H7 (cell line): ENCODE data around the gene RPTOR. TPM values are rescaled to one million over a fixed set of nuclear protein-coding genes. Genes with fewer than 3 reads are reported as not detected.
A peak's percentile ranks its signal among the peaks of the same experiment; 100 is the strongest.

ENCODE experiments used
- DNase-seq: peaks from one replicate; pipeline ENCODE4 v3.0.0; 2012
- H3K27me3 ChIP-seq: 2 replicates; pipeline ENCODE4 v1.6.0; 2011; ENCODE audit warnings: mild to moderate bottlenecking, low read length; ENCODE audit not compliant: control insufficient read depth, insufficient read depth
- H3K36me3 ChIP-seq: replicated peaks from 2 replicates; pipeline ENCODE4 v1.5.1; 2011; ENCODE audit warnings: low read length; ENCODE audit not compliant: control insufficient read depth, insufficient read depth
- H3K4me3 ChIP-seq: 2 replicates; pipeline ENCODE4 v1.5.1; 2011; ENCODE audit warnings: low read depth, mild to moderate bottlenecking, control low read depth, low read length, moderate library complexity; ENCODE audit not compliant: insufficient read depth
- total RNA-seq: library from RNA; depleted of rRNA; stranded (reverse); fragments of >200 nt; shearing (Covaris generic); gene quantifications from 2 replicates; pipeline ENCODE4 v1.2.3, GENCODE V29; 2014

Gene RPTOR
- total RNA-seq, 1 experiment from 2014 or later = 20.9 TPM

DNA sequence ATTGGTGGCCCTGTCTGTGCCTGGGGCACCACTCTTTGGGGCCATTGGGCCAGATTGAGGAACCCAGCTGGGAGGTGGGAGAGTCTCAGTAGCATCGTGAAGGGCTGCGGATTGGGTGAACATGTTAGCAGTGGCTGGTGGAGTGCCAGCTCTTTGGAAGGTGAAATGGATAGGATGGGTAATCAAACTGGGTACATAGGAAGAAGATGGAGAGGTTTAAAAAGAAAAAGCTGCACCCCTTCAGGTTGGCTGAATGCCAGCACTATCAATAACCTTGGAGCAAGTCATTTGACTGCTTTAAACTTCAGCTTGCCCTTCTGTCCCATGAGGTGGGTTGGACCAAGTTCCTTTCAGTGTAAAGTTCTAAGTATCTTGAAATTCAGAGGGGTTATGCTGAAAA lies 95.0 kb downstream of the RPTOR start:
- Histone ChIP-seq H3K36me3 (no peaks in the 10 kb centered on the region), H3K27me3 (no peaks in the 10 kb centered on the region), H3K4me3 (no peak overlapping the region)
- no peak for DNase-seq

DNA sequence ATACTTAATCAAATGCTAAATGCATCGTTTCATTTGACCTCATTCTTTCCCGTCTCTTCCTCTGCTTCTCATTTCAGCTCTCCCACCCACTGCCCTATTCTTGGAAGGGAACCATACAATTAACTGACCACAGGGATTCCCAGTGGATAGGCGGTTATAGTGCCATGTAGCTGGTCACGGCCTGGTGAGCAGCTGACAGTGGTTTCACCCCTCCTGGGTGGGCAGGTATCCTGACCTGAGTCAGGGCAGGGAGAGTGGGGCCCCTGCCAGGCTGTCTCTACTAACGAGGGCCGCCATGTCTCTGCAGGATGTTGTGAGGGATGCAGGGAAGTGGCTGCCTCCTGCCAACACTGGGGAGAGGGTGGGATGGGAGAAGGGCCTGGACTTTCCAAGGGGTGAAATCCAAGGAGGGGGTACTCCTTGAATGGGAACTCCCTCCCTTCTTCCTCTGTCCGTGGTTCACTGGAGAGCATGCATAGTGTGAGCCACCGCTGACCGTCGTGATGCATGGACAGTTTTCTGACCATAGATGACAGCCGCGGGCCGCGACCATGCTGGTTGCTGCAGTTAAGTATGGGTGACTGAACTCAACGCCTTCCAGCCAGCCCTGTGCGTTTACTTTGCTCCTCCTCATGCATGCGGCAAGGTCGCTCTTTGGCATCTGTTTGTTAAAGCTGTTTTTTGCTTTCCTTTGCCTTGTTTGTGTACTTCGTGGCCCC lies 95.9 kb downstream of the RPTOR start:
- H3K27me3 ChIP-seq = no peaks in the 10 kb centered on the region
- H3K36me3 ChIP-seq = no peaks in the 10 kb centered on the region
- no peak overlapping the region for H3K4me3 ChIP-seq
- no peak for DNase-seq

DNA sequence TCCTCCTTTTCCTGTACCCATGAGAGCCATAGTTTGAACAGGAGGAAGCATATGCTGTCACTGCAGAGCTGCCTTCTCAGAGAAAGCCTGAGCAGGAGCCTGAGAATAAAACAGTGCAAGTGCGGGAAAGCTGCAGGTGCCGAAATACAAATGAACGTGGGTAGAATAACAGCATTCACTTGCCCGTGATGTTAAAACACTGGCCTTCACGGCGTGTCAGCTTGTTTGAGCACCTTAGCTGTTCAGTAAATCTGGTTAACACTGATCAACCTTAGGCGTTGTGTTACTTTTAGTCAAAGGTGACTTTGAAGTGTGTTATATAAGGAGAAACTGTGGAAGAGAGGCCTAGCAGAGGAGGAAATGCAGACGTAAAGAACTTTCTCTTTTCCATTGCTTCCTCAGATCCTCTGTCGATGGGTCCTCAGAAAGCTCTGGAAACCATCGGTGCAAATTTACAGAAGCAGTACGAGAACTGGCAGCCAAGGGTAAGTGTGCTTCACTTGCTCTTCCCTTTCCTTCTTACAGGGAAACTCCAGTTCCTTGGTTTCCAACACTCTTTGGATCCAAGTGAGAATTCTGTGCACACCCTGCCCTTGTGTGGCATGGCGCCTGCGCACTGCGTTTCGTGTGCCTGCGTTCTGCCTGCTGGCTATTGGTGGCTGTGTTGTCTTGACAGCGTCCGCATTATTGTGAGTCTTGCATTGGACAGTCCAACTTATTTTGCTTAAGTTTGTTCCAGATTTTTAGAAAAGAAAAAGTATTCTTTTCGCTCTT lies 98.9 kb downstream of the RPTOR start:
- DNase-seq = no peak
- H3K36me3 ChIP-seq = no peaks in the 10 kb centered on the region
- no peak overlapping the region for H3K4me3 ChIP-seq
- H3K27me3 ChIP-seq = no peaks in the 10 kb centered on the region

DNA sequence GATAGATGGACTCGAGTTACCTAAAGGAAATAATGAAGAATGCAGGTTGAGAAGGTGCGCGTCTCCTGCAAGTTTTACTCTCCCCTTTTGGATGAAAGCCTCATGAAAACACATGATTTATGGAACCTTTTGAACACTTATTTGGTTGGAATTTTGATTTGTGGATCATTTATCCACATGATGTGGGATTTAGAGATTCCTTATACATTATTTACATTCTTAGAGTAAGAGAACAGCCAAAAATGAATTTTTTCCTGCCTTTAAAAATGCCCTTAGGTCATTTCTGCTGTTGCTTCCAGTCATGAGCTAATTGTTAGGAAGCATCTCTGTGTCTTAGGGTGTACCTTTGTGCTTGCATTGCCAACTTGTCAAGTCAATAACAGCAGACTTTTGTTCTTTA lies 99.9 kb downstream of the RPTOR start:
- no peaks in the 10 kb centered on the region for H3K27me3 ChIP-seq
- no peaks in the 10 kb centered on the region for H3K36me3 ChIP-seq
- no peak overlapping the region for H3K4me3 ChIP-seq
- no peak for DNase-seq

DNA sequence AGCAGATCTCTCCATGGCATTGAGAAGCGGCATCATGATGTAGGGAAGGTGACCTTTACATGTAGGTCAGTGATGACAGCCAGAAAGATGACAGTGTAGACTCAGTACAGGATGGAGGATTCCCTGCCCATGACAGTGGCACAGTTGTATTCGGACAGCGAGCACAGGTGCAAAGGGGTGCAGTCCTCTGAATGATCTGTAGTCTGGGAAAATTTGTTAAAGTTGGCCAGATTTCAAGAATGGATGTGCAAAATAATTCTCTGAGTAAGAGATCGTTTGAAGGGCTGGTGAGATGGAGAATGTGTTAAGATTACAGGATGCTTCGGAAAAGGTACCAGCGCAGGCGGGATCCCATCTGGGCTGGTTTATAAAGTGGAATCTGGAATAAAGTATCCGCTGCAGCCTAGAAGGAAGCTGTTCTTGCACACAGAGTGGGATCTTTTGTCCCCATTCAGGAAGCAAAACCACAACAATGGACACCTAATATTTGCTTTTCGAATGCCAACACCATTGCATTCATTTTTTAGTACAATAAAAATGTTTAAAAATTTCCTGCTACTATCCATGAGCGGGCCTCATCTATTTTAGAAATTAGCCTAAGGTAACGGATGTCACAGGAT lies 101.2 kb downstream of the RPTOR start:
- no peaks in the 10 kb centered on the region for H3K27me3 ChIP-seq
- H3K36me3 ChIP-seq = no peaks in the 10 kb centered on the region
- no peak overlapping the region for H3K4me3 ChIP-seq
- DNase-seq = no peak

DNA sequence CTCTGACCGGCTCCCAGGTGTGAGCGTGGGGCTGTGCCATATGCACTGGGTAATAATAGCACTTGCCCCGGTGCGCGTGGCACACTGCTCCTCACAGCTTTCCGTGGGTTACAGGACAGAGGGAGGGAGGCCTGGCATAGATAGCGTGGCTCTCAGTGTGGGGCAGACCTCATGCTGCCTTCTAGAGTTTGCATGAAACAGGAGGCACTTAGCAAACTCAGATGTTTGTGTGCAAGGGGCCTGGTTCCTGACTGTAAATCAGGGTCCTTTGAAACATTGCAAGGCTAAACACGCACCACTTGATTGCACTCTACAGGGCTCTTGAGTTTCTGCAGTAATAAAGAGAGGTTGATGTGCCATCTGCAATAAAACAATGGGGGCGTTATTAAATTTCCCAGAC lies 101.7 kb downstream of the RPTOR start:
- H3K27me3 ChIP-seq = no peaks in the 10 kb centered on the region
- no peak overlapping the region for H3K4me3 ChIP-seq
- no peaks in the 10 kb centered on the region for H3K36me3 ChIP-seq
- DNase-seq = no peak

DNA sequence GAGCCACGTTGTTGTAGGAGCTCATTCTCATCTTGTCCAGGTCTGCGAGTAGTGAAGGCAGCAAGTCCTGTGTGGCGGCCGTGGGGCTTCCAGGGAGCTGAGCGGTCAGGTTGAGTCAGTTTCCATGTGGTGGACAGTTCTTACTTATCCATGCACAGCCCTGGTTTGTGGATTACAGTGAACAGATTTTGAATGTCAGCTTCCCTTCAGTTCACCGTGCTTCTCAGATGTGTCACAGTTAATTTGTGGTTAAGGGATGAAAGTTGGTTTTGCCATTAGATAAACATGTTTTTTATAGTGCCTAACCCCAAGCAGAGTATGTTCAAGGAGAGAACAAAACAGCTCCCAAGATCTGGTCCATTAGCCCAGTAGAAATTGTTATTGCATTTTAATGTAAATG lies 103.1 kb downstream of the RPTOR start:
- no peak for DNase-seq
- no peaks in the 10 kb centered on the region for H3K36me3 ChIP-seq
- H3K4me3 ChIP-seq = no peak overlapping the region
- no peaks in the 10 kb centered on the region for H3K27me3 ChIP-seq

DNA sequence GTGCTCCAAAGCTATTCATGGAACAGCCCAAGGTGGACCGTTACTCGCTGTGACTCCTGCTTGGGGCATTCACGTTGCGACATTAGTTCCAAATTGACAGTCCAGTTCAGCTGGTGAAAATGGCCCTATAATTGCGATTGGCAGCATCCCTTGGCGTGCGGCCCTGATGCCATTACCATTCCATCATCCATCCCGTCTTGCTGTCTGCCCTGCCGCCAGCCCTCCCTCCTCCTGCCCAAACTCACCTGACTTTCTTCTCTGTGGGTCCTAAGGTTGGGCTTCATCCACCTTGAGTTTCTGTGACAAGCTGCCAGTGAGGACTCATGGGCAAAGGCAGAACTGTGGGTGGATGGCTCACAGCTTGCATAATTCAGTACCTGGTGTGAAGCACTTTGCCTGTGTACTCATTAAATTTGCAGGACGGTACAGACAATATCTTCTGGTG lies 104.6 kb downstream of the RPTOR start:
- no peak overlapping the region for H3K4me3 ChIP-seq
- no peaks in the 10 kb centered on the region for H3K27me3 ChIP-seq
- DNase-seq = no peak
- no peaks in the 10 kb centered on the region for H3K36me3 ChIP-seq

DNA sequence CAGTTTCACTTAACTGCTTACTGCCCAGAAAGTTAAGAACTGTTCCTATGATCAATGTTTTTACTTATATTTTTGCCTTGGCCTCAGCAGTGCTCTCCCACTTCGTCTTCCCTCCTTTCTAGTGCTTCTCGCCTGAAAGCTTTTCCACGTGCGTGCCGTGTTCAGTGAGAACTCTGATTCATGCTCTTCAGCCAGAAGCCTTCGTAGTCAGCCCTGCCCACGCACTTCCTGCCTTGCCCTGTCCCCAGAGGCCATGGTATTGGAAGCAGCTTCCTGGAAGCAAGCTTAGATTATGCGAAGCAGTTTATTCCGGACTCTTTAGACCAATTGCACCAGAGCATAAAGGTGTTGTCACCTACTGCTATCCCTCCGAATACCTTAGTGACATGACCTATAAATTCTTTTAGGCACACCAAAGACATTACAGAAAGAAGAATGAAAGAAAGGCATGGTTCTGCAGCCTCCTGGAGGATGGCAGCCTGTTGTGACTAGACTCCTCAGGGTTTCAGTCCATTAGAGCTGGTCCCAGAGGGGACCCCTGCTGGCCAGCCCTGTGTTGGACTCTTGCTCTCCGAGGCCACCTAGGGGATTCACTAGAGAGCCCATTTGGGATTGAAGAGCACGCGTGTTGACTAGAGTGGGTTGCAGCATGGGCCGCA lies 105.2 kb downstream of the RPTOR start:
- H3K27me3 ChIP-seq = no peaks in the 10 kb centered on the region
- DNase-seq = peak; percentile 77
- H3K36me3 ChIP-seq = no peaks in the 10 kb centered on the region
- H3K4me3 ChIP-seq = no peak overlapping the region

DNA sequence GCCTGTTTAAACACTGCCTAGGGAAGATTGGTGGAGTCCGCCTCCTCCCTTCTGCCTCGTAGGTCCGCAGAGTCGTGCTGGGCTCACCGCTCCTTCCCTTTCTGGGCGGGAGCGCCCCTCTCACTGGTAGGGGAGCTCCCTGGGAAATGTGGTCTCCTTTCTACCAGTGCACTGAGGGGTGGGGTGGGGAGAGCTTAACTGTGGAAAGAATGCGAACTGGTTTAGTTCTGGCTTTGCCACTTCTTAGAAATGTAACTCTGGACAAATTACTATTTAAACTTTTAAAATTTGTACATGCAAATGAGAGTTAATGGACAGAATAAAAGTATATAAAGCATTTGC lies 105.7 kb downstream of the RPTOR start:
- no peak for DNase-seq
- Histone ChIP-seq H3K36me3 (no peaks in the 10 kb centered on the region), H3K4me3 (no peak overlapping the region), H3K27me3 (no peaks in the 10 kb centered on the region)

DNA sequence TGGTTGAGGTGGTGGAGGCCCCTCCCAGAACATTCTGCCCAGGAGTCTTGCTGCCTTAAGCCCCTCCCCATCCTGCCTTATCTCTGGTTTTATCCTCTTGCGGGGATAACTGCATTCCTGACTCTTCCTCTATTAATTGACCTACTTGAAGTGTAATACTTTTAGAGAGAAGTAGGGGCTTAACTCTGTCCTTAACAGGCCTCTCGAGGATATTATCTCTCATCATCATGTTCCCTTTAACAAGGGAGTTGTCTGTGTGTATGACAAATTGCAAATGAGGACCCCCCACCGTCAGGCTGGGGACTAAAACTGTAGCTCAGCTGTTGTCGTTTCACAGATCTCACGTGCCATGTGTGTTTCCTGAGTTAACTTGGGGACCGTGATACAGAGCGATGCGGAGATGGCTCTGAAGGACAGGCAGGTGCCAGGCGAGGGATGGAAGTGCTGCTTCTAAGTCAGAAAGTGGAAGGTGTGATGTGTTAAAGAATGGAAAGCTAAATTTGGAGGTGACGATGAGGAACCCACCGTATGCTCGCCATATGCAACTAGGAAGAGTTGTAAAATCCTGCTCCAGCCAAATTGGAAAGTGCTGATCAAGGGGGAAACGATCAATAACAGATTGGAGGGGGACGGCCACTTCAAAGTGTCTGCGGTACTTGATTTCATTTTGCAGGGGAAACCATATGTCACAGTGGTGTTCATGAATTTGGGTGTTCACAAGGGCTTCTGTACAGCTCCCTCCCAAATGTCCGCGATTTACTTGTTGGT lies 106.3 kb downstream of the RPTOR start:
- Histone ChIP-seq H3K36me3 (no peaks in the 10 kb centered on the region), H3K4me3 (no peak overlapping the region), H3K27me3 (no peaks in the 10 kb centered on the region)
- no peak for DNase-seq

DNA sequence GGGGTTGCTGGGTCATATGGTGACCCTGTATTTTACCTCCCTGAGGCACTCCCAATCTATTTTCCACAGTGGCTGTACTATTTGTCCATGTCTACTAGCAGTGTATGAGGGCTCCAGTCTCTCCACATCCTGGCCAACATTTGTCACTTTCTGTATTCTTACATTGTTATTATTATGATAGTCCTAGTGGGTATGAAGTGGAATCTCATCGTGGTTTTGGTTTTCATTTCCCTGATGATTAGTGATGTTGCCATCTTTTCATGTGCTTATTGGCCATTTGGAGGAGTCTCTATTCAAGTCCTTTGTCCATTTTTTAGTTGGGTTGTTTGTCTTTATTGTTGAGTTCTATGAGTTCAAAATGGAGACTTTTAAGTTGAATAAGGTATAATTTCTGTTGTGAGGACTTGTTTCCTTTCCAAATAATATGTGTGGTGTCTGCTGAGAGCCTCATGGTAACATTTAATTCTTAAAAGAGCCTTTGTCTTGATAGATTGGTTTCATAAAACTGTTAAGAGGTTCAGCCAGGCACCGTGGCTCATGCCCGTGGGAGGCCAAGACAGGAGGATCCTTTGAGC lies 108.2 kb downstream of the RPTOR start:
- Histone ChIP-seq H3K36me3 (no peaks in the 10 kb centered on the region), H3K4me3 (no peak overlapping the region), H3K27me3 (no peaks in the 10 kb centered on the region)
- DNase-seq = no peak

DNA sequence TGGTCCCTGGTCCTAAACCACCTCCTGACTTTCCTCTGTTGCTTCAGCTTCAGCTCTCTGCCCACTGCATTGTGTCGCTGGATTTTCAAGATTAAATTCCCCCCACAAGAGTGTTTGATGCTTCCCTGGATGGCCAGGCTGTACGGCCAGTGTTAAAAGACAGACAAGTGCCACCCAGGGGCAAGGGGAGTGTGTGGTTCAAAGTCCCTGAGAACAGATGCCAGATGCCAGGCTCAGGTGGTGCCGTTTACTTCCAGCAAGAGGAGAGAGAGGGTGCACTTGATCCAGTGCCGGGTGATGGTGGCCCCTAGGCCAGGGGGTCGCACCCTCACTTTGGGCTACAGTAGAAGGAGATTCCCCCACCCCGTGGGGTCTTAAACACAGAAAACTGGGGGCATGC lies 109.2 kb downstream of the RPTOR start:
- Histone ChIP-seq H3K36me3 (no peaks in the 10 kb centered on the region), H3K27me3 (no peaks in the 10 kb centered on the region), H3K4me3 (no peak overlapping the region)
- no peak for DNase-seq

DNA sequence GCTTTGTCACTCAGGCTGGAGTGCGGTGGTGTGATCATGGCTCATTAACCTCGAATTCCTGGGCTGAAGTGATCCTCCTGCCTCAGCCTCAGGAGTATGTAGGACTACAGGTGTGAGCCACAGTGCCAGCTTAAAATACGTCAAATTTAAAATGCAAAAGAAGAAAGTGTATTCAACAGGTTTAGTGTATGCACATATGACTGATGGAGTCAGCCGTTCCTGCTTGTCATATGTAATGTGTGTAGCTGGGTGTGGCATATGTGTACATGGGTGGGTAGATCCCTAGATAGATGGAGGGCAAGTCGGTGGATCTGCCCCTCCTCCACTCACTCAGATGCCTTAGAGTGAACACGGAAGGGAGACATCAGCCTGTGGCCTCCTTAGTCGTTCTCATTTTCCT lies 111.0 kb downstream of the RPTOR start:
- no peaks in the 10 kb centered on the region for H3K36me3 ChIP-seq
- no peaks in the 10 kb centered on the region for H3K27me3 ChIP-seq
- no peak for DNase-seq
- no peak overlapping the region for H3K4me3 ChIP-seq
